Measurements from ENCODE around the gene SNRPA. TPM values are rescaled to one million over a fixed set of nuclear protein-coding genes. Genes with fewer than 3 reads are reported as not detected.

SNRPA gene
- total and polyA plus RNA-seq, 2 of the 13 experiments (the other 11 are each of a cell fraction or from before 2014, with no cell fraction given), result 59.6 to 162 TPM

- TF ChIP-seq, protein P1, sequence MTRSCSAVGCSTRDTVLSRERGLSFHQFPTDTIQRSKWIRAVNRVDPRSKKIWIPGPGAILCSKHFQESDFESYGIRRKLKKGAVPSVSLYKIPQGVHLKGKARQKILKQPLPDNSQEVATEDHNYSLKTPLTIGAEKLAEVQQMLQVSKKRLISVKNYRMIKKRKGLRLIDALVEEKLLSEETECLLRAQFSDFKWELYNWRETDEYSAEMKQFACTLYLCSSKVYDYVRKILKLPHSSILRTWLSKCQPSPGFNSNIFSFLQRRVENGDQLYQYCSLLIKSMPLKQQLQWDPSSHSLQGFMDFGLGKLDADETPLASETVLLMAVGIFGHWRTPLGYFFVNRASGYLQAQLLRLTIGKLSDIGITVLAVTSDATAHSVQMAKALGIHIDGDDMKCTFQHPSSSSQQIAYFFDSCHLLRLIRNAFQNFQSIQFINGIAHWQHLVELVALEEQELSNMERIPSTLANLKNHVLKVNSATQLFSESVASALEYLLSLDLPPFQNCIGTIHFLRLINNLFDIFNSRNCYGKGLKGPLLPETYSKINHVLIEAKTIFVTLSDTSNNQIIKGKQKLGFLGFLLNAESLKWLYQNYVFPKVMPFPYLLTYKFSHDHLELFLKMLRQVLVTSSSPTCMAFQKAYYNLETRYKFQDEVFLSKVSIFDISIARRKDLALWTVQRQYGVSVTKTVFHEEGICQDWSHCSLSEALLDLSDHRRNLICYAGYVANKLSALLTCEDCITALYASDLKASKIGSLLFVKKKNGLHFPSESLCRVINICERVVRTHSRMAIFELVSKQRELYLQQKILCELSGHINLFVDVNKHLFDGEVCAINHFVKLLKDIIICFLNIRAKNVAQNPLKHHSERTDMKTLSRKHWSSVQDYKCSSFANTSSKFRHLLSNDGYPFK (CRISPR knock-in tag; IDR thresholded peaks at IDR 0.05; ENCODE audit: borderline replicate concordance), result 0 out of 2 replicates have a peak, but pooled peaks have one; percentile 10
- no peak for TF ChIP-seq ARNTL (CRISPR knock-in tag; IDR thresholded peaks at IDR 0.05)
- TF ChIP-seq DMAP1 (CRISPR knock-in tag; IDR thresholded peaks at IDR 0.05), result no peak
- peak; percentile 15; the same call in 1 of the 2 replicates for TF ChIP-seq SAP130 (CRISPR knock-in tag; IDR thresholded peaks at IDR 0.05; ENCODE audit: low read depth)
- no peak for TF ChIP-seq SOX6 (IDR thresholded peaks at IDR 0.05)
- peak; percentile 12; the same call in 1 of the 2 replicates for TF ChIP-seq SOX6 (CRISPR knock-in tag; IDR thresholded peaks at IDR 0.05)
- peak; percentile 42; the same call in 1 of the 2 replicates for TF ChIP-seq FOXK2 (IDR thresholded peaks at IDR 0.05)
- TF ChIP-seq SOX13 (IDR thresholded peaks at IDR 0.05), result no peak
- peak in 1 of 2 experiments; percentile 58; a peak in 1 of 4 replicates for TF ChIP-seq SOX13 (CRISPR knock-in tag; conservative IDR thresholded peaks at IDR 0.05 in 1 of 2, IDR thresholded peaks at IDR 0.05 in 1 of 2)
- no peak for TF ChIP-seq ZNF672 (CRISPR knock-in tag; IDR thresholded peaks at IDR 0.05)
- peak; percentile 30; the same call in 1 of the 2 replicates for TF ChIP-seq HIC2 (CRISPR knock-in tag; IDR thresholded peaks at IDR 0.05; ENCODE audit: low read depth)
- TF ChIP-seq ZNF883 (CRISPR knock-in tag; IDR thresholded peaks at IDR 0.05; ENCODE audit: not compliant biosample characterization), result peak; percentile 16
- peak; percentile 46 for TF ChIP-seq ZNF687 (CRISPR knock-in tag; IDR thresholded peaks at IDR 0.05)
- 0 out of 2 replicates have a peak, but pooled peaks have one; percentile 51 for TF ChIP-seq ZBTB39 (CRISPR knock-in tag; IDR thresholded peaks at IDR 0.05)
- TF ChIP-seq HDAC1 (CRISPR knock-in tag; IDR thresholded peaks at IDR 0.05), result peak; percentile 46
- 0 out of 2 replicates have a peak, but pooled peaks have one; percentile 47 for TF ChIP-seq ZNF644 (CRISPR knock-in tag; IDR thresholded peaks at IDR 0.05; ENCODE audit: low read depth)
- TF ChIP-seq SOX5 (CRISPR knock-in tag; IDR thresholded peaks at IDR 0.05; ENCODE audit: borderline replicate concordance), result peak; percentile 42; the same call in 1 of the 2 replicates
- peak; percentile 48; the same call in 1 of the 2 replicates for TF ChIP-seq ZFY (CRISPR knock-in tag; IDR thresholded peaks at IDR 0.05)
These were observed 53.1 kb downstream of the SNRPA start (continued) for GRCh38 chr19:40803857-40804782.

Data from HepG2 (cell line).